Caco-2 (cell line): Measurements from ENCODE around the gene GPR161. TPM values are rescaled to one million over a fixed set of nuclear protein-coding genes. Genes with fewer than 3 reads are reported as not detected.

Experiments used
- BruUV-seq: library from RNA; stranded (reverse); fragments of 400-500 nt; replicated peaks from 2 replicates; lab custom pipeline; 2021; lab: Mats Ljungman, UMichigan
- CTCF ChIA-PET: fragments of 300-600 bp; sonication (Branson Sonifier 250); formaldehyde crosslinking; loops from one replicate; lab custom pipeline; 2022; ENCODE audit warnings: antibody characterized with exemption; lab: Charles Lee
- POLR2A ChIA-PET: fragments of 300-600 bp; sonication (Branson Sonifier 250); formaldehyde crosslinking; loops from one replicate; lab custom pipeline; 2022; ENCODE audit warnings: antibody characterized with exemption; lab: Charles Lee
- DNase-seq, 2 experiments: peaks; one replicate each; pipeline versions ENCODE4 v3.0.0 to v3.0.0-alpha.2; 2020 to 2022
- H3K27me3 ChIP-seq: replicated peaks from 2 replicates; pipeline ENCODE4 v1.6.0; 2011; ENCODE audit warnings: low read length; ENCODE audit not compliant: control insufficient read depth, insufficient read depth
- H3K36me3 ChIP-seq: 2 replicates; pipeline ENCODE4 v1.5.1; 2011; ENCODE audit warnings: low read length; ENCODE audit not compliant: control insufficient read depth, insufficient read depth
- H3K4me1 ChIP-seq: fragments of 250-450 bp; sonication (Bioruptor Pico); 2 replicates; pipeline ENCODE4 v1.5.1; 2020; ENCODE audit warnings: mild to moderate bottlenecking
- H3K4me3 ChIP-seq: 2 replicates; pipeline ENCODE4 v1.5.1; 2011; ENCODE audit warnings: low read depth, mild to moderate bottlenecking, control low read depth, low read length
- H3K9me3 ChIP-seq: fragments of 250-450 bp; sonication (Bioruptor Pico); 2 replicates; pipeline ENCODE4 v1.5.1; 2020; ENCODE audit warnings: mild to moderate bottlenecking, moderate library complexity
- H3K27ac Mint-ChIP-seq: one replicate; pipeline ENCODE4 v1.8.0; 2022; ENCODE audit warnings: mixed read lengths; ENCODE audit not compliant: unreplicated experiment
- H3K27me3 Mint-ChIP-seq: one replicate; pipeline ENCODE4 v1.8.0; 2022; ENCODE audit warnings: mixed read lengths; ENCODE audit not compliant: insufficient read depth, unreplicated experiment
- H3K36me3 Mint-ChIP-seq: one replicate; pipeline ENCODE4 v1.8.0; 2022; ENCODE audit warnings: mild to moderate bottlenecking, mixed read lengths; ENCODE audit not compliant: insufficient read depth, unreplicated experiment
- H3K4me1 Mint-ChIP-seq: one replicate; pipeline ENCODE4 v1.8.0; 2022; ENCODE audit warnings: low read depth, mixed read lengths; ENCODE audit not compliant: unreplicated experiment
- H3K4me3 Mint-ChIP-seq: one replicate; pipeline ENCODE4 v1.8.0; 2022; ENCODE audit warnings: mild to moderate bottlenecking, moderate library complexity, mixed read lengths; ENCODE audit not compliant: unreplicated experiment
- H3K9me3 Mint-ChIP-seq: one replicate; pipeline ENCODE4 v1.8.0; 2022; ENCODE audit warnings: mixed read lengths; ENCODE audit not compliant: unreplicated experiment
- CTCF ChIP-seq, 2 experiments: fragments of 200-600 bp in 1 of 2; IDR thresholded peaks; 1 replicate in 1 of 2; 2 replicates in 1 of 2; pipeline versions ENCODE4 v1.5.1 to v1.8.0; 2011 to 2022; ENCODE audit warnings: antibody characterized with exemption in 1 of 2, control low read depth in 1 of 2, inconsistent platforms in 1 of 2, low read depth in 1 of 2, low read length in 1 of 2, mild to moderate bottlenecking in 1 of 2, moderate library complexity in 1 of 2; ENCODE audit not compliant: insufficient read depth in 1 of 2, severe bottlenecking in 1 of 2, unreplicated experiment in 1 of 2
- intact Hi-C: fragments of 100-400 bp; cut with micrococcal nuclease; formaldehyde crosslinking; loops from one replicate; pipeline ENCODE4 v1.10.0; 2022; ENCODE audit not compliant: unreplicated experiment
- total RNA-seq: library from RNA; stranded (reverse); gene quantifications from 2 replicates; pipeline ENCODE4 v1.2.3, GENCODE V29; 2022

Gene GPR161
- total RNA-seq, 1 experiment from 2014 or later, result 38.2 TPM

GRCh38 chr1:168172250-168172915, 35.7 kb upstream of the GPR161 start:
- H3K4me1 Mint-ChIP-seq, result no peaks in the 10 kb centered on the region
- no peaks in the 10 kb centered on the region for H3K4me1 ChIP-seq
- peaks cover 9% of the 10 kb centered on the region for H3K9me3 Mint-ChIP-seq
- no peak for DNase-seq
- H3K9me3 ChIP-seq, result no peaks in the 10 kb centered on the region
- H3K36me3 ChIP-seq, result no peaks in the 10 kb centered on the region
- no peak overlapping the region for H3K27ac Mint-ChIP-seq
- intact Hi-C loops, result no loop called here
- ChIA-PET POLR2A (no interaction called here), CTCF (interaction anchor here (0.7 kb wide), 1 partner anchor 34 kb away, joined by 3 read pairs; no protein-coding TSS in a partner anchor)
- H3K27me3 ChIP-seq, result no peaks in the 10 kb centered on the region
- no peak for TF ChIP-seq CTCF (IDR thresholded peaks at IDR 0.05; ENCODE audit: insufficient read depth in 1 of 2, low read depth in 1 of 2, low read length in 1 of 2, severe bottlenecking in 1 of 2, unreplicated experiment in 1 of 2)
- no TSS peak for BruUV-seq
- H3K27me3 Mint-ChIP-seq, result no peaks in the 10 kb centered on the region
- H3K4me3 Mint-ChIP-seq, result no peak overlapping the region
- no peak overlapping the region for H3K4me3 ChIP-seq
- no peaks in the 10 kb centered on the region for H3K36me3 Mint-ChIP-seq

- POLR2A ChIA-PET, result no interaction called here
- no peaks in the 10 kb centered on the region for H3K9me3 ChIP-seq
- no peak overlapping the region for H3K4me3 Mint-ChIP-seq
- H3K36me3 Mint-ChIP-seq, result no peaks in the 10 kb centered on the region
- H3K4me1 Mint-ChIP-seq, result no peaks in the 10 kb centered on the region
- no peaks in the 10 kb centered on the region for H3K27me3 ChIP-seq
- no TSS peak for BruUV-seq
- H3K4me1 ChIP-seq, result no peaks in the 10 kb centered on the region
- no peaks in the 10 kb centered on the region for H3K36me3 ChIP-seq
- intact Hi-C loops, result no loop called here
- no peaks in the 10 kb centered on the region for H3K27me3 Mint-ChIP-seq
- no peak overlapping the region for H3K27ac Mint-ChIP-seq
- H3K4me3 ChIP-seq, result no peak overlapping the region
- peaks cover 9% of the 10 kb centered on the region for H3K9me3 Mint-ChIP-seq
- no peak for DNase-seq
- CTCF ChIA-PET, result no interaction called here
- TF ChIP-seq CTCF (IDR thresholded peaks at IDR 0.05; ENCODE audit: insufficient read depth in 1 of 2, low read depth in 1 of 2, low read length in 1 of 2, severe bottlenecking in 1 of 2, unreplicated experiment in 1 of 2), result no peak
Measured at GRCh38 chr1:168170564-168171508, 34.1 kb upstream of the GPR161 start.

- TF ChIP-seq CTCF (IDR thresholded peaks at IDR 0.05; ENCODE audit: insufficient read depth in 1 of 2, low read depth in 1 of 2, low read length in 1 of 2, severe bottlenecking in 1 of 2, unreplicated experiment in 1 of 2), result no peak
- H3K4me1 Mint-ChIP-seq, result no peaks in the 10 kb centered on the region
- H3K27me3 Mint-ChIP-seq, result no peaks in the 10 kb centered on the region
- H3K36me3 ChIP-seq, result no peaks in the 10 kb centered on the region
- H3K4me1 ChIP-seq, result no peaks in the 10 kb centered on the region
- ChIA-PET CTCF (no interaction called here), POLR2A (no interaction called here)
- no peak overlapping the region for H3K4me3 Mint-ChIP-seq
- H3K27me3 ChIP-seq, result no peaks in the 10 kb centered on the region
- no peak for DNase-seq
- intact Hi-C loops, result no loop called here
- H3K9me3 ChIP-seq, result no peaks in the 10 kb centered on the region
- no peak overlapping the region for H3K27ac Mint-ChIP-seq
- BruUV-seq, result no TSS peak
- H3K9me3 Mint-ChIP-seq, result no peaks in the 10 kb centered on the region
- no peaks in the 10 kb centered on the region for H3K36me3 Mint-ChIP-seq
- H3K4me3 ChIP-seq, result no peak overlapping the region
Measured at GRCh38 chr1:168167806-168168205, 31.1 kb upstream of the GPR161 start.
